Measurements from ENCODE around the gene LRRC8D.

DNA sequence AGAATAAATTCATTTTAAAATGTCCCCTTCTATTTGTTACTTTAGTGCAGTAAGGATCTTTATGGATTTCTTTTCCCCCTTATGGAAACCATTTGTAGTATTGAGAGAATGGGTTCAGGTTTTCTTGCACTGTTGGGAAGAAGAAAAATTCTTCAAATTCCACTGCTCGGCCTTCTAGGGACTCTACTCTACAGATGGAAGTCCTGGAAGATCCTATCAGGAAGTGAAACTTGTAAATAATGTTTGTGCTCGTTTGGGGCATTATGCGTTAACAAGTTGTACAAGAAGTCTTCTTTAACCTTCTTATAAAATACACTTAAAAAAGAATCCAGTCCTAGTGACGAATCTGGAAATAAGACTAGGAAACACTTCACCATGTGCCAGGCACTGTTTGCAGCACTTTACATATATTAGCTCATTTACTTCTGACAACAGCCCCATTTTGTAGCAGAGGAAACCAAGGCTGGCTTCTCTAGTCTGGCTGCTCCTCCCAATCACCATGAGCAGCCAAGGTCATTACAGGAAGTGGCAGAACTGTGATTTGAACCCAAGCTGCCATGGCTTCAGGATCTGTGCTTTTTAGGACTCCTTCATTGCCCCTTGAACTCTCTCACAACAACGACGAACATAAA lies 11.8 kb downstream of the LRRC8D start:
- TF ChIP-seq CTCF (IDR thresholded peaks at IDR 0.05; ENCODE audit: insufficient read depth, low read length, poor library complexity, severe bottlenecking), result no peak
- TF ChIP-seq EZH2phosphoT487 (conservative IDR thresholded peaks at IDR 0.05; ENCODE audit: low read length), result no peak

Measured in SU-DHL-6 (cell line).